Fibroblast of lung (primary cell): ENCODE measurements around the gene CPN1.

Experiments
- CTCF ChIP-seq, 2 donors: IDR thresholded peaks in 1 of 2; conservative IDR thresholded peaks in 1 of 2; 1 replicate in 1 of 2; 2 replicates in 1 of 2; pipeline ENCODE4 v1.5.1; 2011 to 2012; ENCODE audit warnings: low read length in 2 of 2, control low read depth in 1 of 2, inconsistent platforms in 1 of 2, low read depth in 1 of 2, mild to moderate bottlenecking in 1 of 2
- EZH2 ChIP-seq: IDR thresholded peaks from 2 replicates; pipeline ENCODE4 v1.5.1; 2012; ENCODE audit warnings: low read length, control low read depth, mild to moderate bottlenecking; ENCODE audit errors: missing control alignments

- no peak for TF ChIP-seq CTCF (conservative IDR thresholded peaks at IDR 0.05 in 1 of 2, IDR thresholded peaks at IDR 0.05 in 1 of 2; ENCODE audit: low read depth in 1 of 2, low read length in 2 of 2)
- no peak for TF ChIP-seq EZH2
Observed at GRCh38 chr10:100027416-100027815, 54.3 kb downstream of the CPN1 start.
